HT1080 (cell line): Measurements from ENCODE around the gene DEDD2. TPM values are rescaled to one million over a fixed set of nuclear protein-coding genes. Genes with fewer than 3 reads are reported as not detected.

ENCODE experiments used
- DNase-seq: peaks from one replicate; pipeline ENCODE4 v3.0.0-alpha.2; 2015; ENCODE audit warnings: low read depth
- total RNA-seq: library from RNA; depleted of rRNA; stranded (reverse); fragments of >200 nt; shearing (Covaris generic); gene quantifications from 2 replicates; pipeline ENCODE4 v1.2.3, GENCODE V29; 2014; rRNA removed

The DEDD2 gene
- total RNA-seq, 1 experiment from 2014 or later = 38.2 TPM

- DNase-seq = no peak
Measured at GRCh38 chr19:42150911-42151361, 66.5 kb downstream of the DEDD2 start.

GRCh38 chr19:42150364-42150763 is 67.1 kb downstream of the DEDD2 start:
- DNase-seq = no peak

- DNase-seq = no peak
Measured at GRCh38 chr19:42149447-42150202, 67.9 kb downstream of the DEDD2 start.

Other genes starting within 250 kb of the DEDD2 start
- 0.03 and 0.13 TPM in 2 replicates for gene ATP1A3, start 223.4 kb downstream of the DEDD2 start, total RNA-seq
- not detected in 2 replicates for gene GRIK5, start 147.5 kb downstream of the DEDD2 start, total RNA-seq
- gene ZNF574, start 141.5 kb downstream of the DEDD2 start, total RNA-seq = 26.9 and 37.8 TPM in 2 replicates
- gene POU2F2, start 85.2 kb downstream of the DEDD2 start, total RNA-seq = 2.6 and 5.4 TPM in 2 replicates
- gene ZNF526, start 2.6 kb upstream of the DEDD2 start, total RNA-seq = 8.7 and 9.2 TPM in 2 replicates
- gene GSK3A, start 24.9 kb upstream of the DEDD2 start, total RNA-seq = 25.6 and 32.8 TPM in 2 replicates
- 73.0 and 102 TPM in 2 replicates for gene ERF, start 37.5 kb upstream of the DEDD2 start, total RNA-seq
- 12.0 and 22.6 TPM in 2 replicates for gene CIC, start 51.6 kb upstream of the DEDD2 start, total RNA-seq
- 1.2 and 2.8 TPM in 2 replicates for gene PRR19, start 84.5 kb upstream of the DEDD2 start, total RNA-seq
- 98.5 and 110 TPM in 2 replicates for gene PAFAH1B3, start 84.9 kb upstream of the DEDD2 start, total RNA-seq
- 0.37 and 1.1 TPM in 2 replicates for gene TMEM145, start 95.6 kb upstream of the DEDD2 start, total RNA-seq
- 13.2 TPM in 2 replicates for gene MEGF8, start 108.0 kb upstream of the DEDD2 start, total RNA-seq
- not detected in 2 replicates for gene CNFN, start 172.6 kb upstream of the DEDD2 start, total RNA-seq
- not detected in 2 replicates for gene LIPE, start 209.7 kb upstream of the DEDD2 start, total RNA-seq
- not detected in 2 replicates for gene CXCL17, start 225.3 kb upstream of the DEDD2 start, total RNA-seq